Measurements from ENCODE around the gene SLC39A2. TPM values are rescaled to one million over a fixed set of nuclear protein-coding genes. Genes with fewer than 3 reads are reported as not detected.

Gene SLC39A2
- total RNA-seq, 1 donor from 2014 or later = not detected

GRCh38 chr14:21047378-21047781 is 48.3 kb downstream of the SLC39A2 start:
- DNase-seq = no peak

- no peak for DNase-seq
Measured at GRCh38 chr14:21048638-21049037, 49.5 kb downstream of the SLC39A2 start.

GRCh38 chr14:21049271-21049673 is 50.2 kb downstream of the SLC39A2 start:
- no peak for DNase-seq

GRCh38 chr14:21050597-21050996 is 51.5 kb downstream of the SLC39A2 start:
- no peak for DNase-seq

Small RNA genes lying within 50 kb of the gene (small RNA-seq; reads per million reads assigned to genes)
- gene RN7SL189P = not detected

Other genes with a start within 250 kb of the SLC39A2 start
- not detected for gene EDDM3B, start 230.9 kb upstream of the SLC39A2 start, total RNA-seq
- gene RNASE6, start 218.0 kb upstream of the SLC39A2 start, total RNA-seq = 1.1 TPM
- 9.2 TPM for gene RNASE1, start 196.4 kb upstream of the SLC39A2 start, total RNA-seq
- gene RNASE3, start 107.9 kb upstream of the SLC39A2 start, total RNA-seq = not detected
- gene RNASE2, start 43.8 kb upstream of the SLC39A2 start, total RNA-seq = not detected
- gene METTL17, start 9.3 kb upstream of the SLC39A2 start, total RNA-seq = 29.0 TPM
- gene NDRG2, start 25.8 kb downstream of the SLC39A2 start, total RNA-seq = 68.5 TPM
- gene TPPP2, start 30.9 kb downstream of the SLC39A2 start, total RNA-seq = not detected
- gene RNASE13, start 35.5 kb downstream of the SLC39A2 start, total RNA-seq = not detected
- gene RNASE7, start 43.1 kb downstream of the SLC39A2 start, total RNA-seq = not detected
- gene RNASE8, start 58.5 kb downstream of the SLC39A2 start, total RNA-seq = not detected
- 15.9 TPM for gene ARHGEF40, start 71.0 kb downstream of the SLC39A2 start, total RNA-seq
- 9.7 TPM for gene ZNF219, start 99.4 kb downstream of the SLC39A2 start, total RNA-seq
- gene TMEM253, start 101.8 kb downstream of the SLC39A2 start, total RNA-seq = not detected
- gene OR5AU1, start 156.8 kb downstream of the SLC39A2 start, total RNA-seq = not detected

All from occipital lobe (tissue), 3 donors.